ENCODE measurements around the gene C6orf62.
"Not testable (repeated sequence)": the region's sequence is repeated elsewhere in the genome, so short reads cannot be mapped to it uniquely, and the experiment has no call there.

Gene C6orf62

DNA sequence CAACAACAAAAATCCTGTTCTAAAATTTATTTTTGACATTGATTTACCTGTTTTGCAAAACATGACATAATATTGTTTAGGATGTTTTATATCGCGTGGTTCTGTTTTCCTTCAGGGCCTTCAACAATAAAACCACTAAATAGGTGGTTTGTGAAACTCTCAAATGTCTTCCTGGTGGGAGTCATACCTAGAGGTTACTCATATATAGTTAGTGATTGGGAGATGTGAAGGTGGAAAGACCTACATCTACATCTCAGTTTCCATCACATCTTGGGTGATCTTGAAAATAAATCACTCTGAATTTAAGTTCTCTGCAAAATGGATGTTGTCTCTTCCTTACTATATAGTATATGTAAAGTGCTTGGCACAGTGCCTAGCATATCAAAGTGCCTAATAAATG lies 22.9 kb downstream of the C6orf62 start:
- no peak for DNase-seq (ENCODE audit: low read depth)

- peak; percentile 18 for DNase-seq (ENCODE audit: low read depth)
Measured at GRCh38 chr6:24695635-24696034, 23.3 kb downstream of the C6orf62 start.

- DNase-seq (ENCODE audit: low read depth) = no peak
Measured at GRCh38 chr6:24694198-24694597, 24.8 kb downstream of the C6orf62 start.

- DNase-seq (ENCODE audit: low read depth) = no peak
Measured at GRCh38 chr6:24692848-24693592, 25.9 kb downstream of the C6orf62 start.

DNA sequence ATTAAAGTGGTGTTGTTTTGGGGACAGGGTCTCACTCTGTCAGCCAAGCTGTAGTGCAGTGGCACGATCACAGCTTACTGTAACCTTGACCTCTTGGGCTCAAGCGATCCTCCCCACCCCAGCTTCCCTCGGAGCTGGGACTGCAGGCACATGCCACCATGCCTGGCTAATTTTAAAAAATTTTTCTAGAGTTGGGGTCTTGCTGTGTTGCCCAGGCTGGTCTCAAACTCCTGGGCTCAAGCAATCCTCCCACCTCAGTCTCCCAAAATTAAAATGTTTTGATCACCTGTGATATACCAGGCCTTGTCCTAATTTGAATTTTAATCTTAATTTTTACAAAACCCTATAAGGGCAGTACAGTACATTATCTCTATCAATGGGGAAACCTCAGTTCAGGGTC lies 26.5 kb downstream of the C6orf62 start:
- DNase-seq (ENCODE audit: low read depth) = no peak

- no peak for DNase-seq (ENCODE audit: low read depth)
Measured at GRCh38 chr6:24692003-24692402, 27.0 kb downstream of the C6orf62 start.

- no peak for DNase-seq (ENCODE audit: low read depth)
Measured at GRCh38 chr6:24691550-24691949, 27.4 kb downstream of the C6orf62 start.

GRCh38 chr6:24690593-24690992 lies 28.4 kb downstream of the C6orf62 start:
- no peak for DNase-seq (ENCODE audit: low read depth)

DNA sequence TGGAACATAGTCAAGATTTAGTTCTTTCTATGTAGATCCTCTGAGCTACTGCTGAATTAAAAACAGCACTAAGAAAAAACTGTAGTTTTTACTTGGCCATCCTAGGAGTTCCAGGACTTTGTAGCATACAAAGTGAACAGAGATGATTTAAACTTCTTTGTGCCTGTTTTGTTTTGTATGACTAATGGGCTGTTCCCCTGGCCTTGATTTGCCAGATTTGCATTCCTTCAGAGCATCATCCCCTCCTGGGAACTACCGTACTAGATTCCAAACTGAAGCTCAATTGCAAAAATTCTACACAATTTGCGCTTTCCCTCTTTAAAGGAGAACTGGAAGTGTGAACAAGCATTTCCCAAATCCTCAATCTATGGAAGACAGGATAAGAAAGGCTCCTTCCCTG lies 29.0 kb downstream of the C6orf62 start:
- DNase-seq (ENCODE audit: low read depth) = no peak

- no peak for DNase-seq (ENCODE audit: low read depth)
Measured at GRCh38 chr6:24686946-24687345, 32.0 kb downstream of the C6orf62 start.

DNA sequence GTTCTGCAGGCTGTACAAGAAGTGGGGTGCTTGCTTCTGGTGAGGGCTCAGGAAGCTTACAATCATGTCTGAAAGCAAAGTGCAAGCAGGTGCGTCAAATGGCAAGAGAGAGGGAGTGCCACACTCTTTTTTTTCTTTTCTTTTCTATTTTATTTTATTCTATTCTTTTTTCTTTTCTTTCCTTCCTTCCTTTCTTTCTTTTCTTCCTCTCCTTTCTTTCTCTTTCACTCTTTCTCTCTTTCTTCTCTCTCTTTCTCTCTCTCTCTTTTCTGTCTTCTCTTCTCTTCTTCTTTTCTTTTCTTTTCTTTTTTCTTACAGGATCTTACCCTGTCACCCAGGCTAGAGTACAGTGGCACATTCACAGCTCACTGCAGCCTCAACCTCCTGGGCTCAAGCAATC lies 32.5 kb downstream of the C6orf62 start:
- no peak for DNase-seq (ENCODE audit: low read depth)

GRCh38 chr6:24683297-24684296 lies 35.4 kb downstream of the C6orf62 start:
- no peak for DNase-seq (ENCODE audit: low read depth)

GRCh38 chr6:24680582-24680981 lies 38.4 kb downstream of the C6orf62 start:
- DNase-seq (ENCODE audit: low read depth) = no peak

DNA sequence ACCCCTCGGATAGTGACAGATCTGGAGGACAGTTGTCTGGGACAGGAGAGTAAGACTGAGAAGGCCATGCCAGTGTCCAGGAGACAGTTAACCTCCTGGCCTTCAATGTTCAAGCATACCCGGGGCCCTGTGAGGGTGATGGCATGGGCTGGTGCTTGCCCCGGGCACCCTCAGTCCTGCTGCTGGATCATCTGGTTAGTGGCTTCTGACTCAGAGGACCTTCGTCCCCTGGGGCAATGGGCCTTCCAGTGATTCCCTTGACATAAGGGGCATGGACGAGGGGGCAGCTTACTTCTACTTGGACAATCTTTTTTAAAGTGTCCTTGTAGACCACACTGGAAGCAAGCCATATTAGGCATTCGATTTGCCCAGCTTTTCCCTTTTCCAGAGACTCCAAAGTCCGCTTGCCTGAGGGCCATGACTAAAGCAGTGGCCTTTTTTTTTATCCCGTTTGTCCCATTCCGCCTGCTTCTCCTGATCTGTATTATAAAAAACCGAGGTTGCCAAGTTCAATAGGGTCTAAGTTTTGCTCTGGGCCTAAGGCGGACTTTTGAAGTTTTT lies 40.1 kb downstream of the C6orf62 start:
- DNase-seq (ENCODE audit: low read depth) = not testable (repeated sequence)

DNA sequence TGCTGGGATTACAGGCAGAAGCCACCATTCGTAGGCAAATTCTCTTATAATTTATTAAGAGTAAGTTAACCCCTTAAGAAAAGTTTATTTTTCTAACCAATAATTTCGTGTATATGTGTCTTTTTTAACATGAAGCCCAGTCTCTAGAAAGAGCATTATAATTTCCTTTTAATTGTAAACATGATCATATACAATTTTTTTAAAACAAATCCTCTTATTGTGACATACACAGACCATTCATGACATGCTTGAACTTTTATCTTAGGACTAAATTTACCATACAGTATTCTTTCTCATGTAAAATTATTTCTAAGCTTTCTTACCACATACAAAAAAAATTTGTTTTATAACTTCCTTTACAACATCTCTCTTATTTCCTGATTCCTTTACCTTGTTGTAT lies 45.3 kb downstream of the C6orf62 start:
- no peak for DNase-seq (ENCODE audit: low read depth)

DNA sequence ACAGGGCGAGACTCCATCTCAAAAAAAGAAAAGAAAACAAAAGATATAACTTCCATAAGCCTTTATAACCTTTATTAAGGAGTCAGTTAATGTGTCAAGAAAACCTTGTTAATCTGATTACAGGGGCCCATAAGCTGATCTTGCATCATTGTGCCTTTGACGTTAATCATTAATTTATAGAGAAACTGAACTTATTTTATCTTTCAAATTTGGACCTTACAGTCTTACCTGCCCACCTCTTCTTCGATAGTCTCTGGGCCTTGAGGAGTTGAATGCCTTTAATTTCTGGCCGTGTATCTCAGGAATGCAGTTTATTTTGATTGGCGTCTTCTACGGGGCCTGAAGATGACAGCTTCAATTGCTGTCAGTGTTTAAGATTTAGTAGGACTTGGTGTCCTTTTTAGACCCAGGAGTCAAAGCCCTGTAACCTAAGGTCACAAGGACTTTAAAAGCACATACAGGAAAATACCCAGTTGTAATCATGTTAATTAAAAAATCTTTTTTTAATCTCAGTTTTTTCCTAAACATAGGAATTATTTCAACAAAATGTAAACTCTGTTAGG lies 46.3 kb downstream of the C6orf62 start:
- DNase-seq (ENCODE audit: low read depth) = no peak

- DNase-seq (ENCODE audit: low read depth) = not testable (repeated sequence)
Measured at GRCh38 chr6:24671077-24671476, 47.9 kb downstream of the C6orf62 start.

DNA sequence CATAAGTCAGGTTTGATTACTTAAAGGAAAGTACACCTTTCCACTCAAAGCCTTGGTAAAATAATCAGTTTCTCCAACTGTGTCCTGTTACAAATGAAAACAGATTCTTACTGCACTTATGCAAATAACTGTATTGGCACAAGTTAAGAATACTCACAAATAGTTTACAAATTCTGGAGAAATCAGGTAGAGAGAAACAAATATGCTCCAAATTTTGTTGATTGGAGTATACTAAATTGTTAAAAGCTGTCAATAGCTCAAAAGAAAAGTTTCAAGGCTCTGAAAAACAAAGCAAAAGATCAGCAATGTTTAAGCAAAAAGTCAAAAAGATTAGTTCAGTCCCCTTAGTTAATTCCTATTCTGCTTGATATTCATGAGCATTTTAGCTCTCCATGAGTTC lies 48.5 kb downstream of the C6orf62 start:
- DNase-seq (ENCODE audit: low read depth) = not testable (repeated sequence)

- DNase-seq (ENCODE audit: low read depth) = no peak
Measured at GRCh38 chr6:24668997-24669361, 50.0 kb downstream of the C6orf62 start.

DNA sequence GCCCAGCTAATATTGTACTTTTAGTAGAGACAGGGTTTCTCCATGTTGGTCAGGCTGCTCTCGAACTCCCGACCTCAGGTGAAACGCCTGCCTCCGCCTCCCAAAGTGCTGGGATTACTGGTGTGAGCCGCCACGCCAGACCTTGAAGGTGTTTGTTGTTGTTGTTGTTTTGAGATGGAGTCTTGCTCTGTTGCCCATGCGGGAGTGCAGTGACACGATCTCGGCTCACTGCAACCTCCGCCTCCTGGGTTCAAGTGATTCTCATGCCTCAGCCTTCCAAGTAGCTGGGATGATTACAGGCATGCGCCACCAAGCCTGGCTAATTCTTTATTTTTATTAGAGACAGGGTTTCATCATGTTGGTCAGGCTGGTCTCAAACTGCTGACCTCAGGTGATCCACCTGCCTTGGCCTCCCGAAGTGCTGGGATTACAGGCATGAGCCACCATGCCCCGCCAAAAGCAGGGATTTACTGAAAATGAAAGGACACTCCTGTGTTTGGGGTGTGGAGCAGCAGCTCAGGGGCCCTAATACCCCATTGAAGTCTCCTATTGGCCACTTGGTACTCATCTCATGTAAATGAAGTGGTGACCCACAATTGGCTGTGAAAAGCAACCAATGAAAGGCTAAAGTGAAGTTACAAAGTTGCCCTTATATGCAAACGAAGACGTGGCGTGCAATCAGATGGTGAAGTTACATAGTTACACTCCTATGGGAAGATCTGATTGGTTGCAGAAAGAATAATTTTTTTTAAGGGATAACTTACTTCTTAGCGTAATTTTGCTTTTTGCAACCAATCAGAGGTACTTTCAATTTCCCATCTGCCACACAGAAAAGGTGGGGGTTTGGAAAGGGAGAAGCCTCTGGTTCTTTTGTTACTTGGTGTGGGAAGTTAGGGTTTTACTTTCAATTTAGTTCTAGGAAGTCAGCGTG lies 50.6 kb downstream of the C6orf62 start:
- DNase-seq (ENCODE audit: low read depth) = not testable (repeated sequence)

GRCh38 chr6:24667378-24667803 lies 51.6 kb downstream of the C6orf62 start:
- DNase-seq (ENCODE audit: low read depth) = no peak
